NCI-H2196 treated with DMSO at 0.1 percent for 48 hours (cell line): ENCODE data around the gene KCNK6.

Experiments
- DNase-seq: peaks from one replicate; lab custom pipeline; 2025; ENCODE audit not compliant: unreplicated experiment; lab: John Stamatoyannopoulos, UW

KCNK6 gene

DNA sequence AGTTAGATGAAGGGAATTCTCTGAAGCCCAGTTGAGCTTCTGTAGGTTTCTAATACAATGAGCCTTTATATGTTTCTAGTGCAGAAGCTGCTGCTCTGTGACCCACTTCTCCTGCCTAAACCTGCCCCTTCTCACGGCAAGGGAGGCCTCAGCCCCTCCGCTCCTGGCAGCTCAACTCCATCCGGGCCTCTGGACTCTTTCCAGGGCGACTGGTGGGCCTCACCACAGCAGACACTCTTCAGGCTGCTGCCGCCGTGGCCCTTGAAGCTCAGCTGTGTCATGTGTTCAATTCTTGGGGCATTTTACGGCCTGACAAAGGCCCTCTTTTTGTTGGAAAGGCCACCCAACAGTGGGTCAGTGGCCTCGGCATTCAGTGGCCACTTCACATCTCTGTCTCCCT is 25.6 kb upstream of the KCNK6 start:
- no peak for DNase-seq

DNA sequence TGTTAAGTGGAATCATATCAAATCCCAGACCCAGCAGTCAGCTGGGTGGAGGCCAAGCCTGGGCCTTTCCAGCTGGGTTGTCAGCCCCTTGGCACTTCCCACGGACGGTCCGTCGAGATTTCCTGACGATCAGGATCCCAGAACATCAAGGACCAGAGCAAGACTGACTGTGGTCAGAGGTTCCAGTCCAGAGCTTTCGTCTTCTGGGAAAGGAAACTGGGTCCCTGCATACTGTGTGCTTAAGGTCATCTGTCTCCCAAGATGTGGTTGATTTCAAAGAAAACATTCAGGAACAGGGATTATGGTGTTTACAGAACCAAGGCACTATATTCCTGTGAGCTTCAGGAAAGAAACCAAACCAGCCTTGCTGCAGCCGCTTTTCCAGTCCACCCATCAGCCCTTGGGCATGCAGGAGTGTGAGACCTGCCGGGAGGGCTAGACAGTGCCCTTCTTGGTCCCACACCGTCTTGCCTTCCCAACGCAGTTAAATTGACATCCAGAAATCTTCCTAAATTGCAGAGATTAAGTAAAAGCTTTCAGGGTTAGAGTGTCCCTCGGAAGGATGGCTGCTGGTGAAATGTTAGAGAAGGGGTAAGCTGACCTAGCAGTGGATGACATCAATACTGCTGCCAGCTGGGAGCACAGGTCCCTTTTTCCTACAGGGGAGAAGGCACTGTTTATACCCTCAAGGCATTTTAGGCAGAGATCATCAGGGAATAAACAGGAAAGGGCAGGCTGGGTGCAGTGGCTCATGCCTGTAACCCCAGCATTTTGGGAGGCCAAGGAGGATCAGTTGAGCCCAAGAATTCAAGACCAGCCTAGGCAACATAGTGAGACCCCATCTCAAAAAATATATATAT is 20.6 kb upstream of the KCNK6 start:
- DNase-seq: no peak

- no peak for DNase-seq
Measured at GRCh38 chr19:38303517-38304351, 15.9 kb upstream of the KCNK6 start, which contains the start of gene C19orf33. C19orf33 (plus strand) TSS chr19:38304251; CDS start chr19:38304262, 11 bp downstream.

DNA sequence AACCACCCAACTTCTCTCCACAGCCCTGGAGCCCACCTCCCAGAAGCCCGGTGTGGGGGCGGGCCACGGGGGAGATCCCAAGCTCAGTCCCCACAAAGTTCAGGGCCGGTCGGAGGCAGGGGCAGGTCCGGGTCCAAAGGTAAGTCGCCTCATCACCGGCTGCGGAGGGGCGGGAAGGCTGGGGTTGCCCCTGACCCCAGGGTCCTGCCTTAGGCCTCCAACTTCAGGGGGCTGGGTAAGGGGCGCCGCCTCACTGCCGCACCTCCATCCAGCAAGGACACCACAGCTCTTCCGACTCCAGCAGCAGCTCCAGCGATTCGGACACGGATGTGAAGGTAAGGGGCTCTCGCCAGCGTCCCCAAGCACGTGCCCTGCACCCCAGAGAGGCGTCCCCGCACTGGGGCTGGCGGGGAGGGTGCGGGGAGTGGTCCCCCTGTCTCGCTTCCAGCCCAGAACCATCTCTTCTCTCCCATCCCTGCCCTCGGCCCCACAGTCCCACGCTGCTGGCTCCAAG is 15.2 kb upstream of the KCNK6 start:
- no peak for DNase-seq

- DNase-seq: peak; percentile 73
Measured at GRCh38 chr19:38304866-38305429, 14.7 kb upstream of the KCNK6 start.

GRCh38 chr19:38306236-38306635 is 13.4 kb upstream of the KCNK6 start:
- DNase-seq: no peak

- no peak for DNase-seq
Measured at GRCh38 chr19:38307076-38307475, 12.6 kb upstream of the KCNK6 start.

- DNase-seq: no peak
Measured at GRCh38 chr19:38307597-38307996, 12.0 kb upstream of the KCNK6 start.

- DNase-seq: no peak
Measured at GRCh38 chr19:38308006-38308766, 11.5 kb upstream of the KCNK6 start.

- no peak for DNase-seq
Measured at GRCh38 chr19:38308926-38309614, 10.6 kb upstream of the KCNK6 start.

- DNase-seq: no peak
Measured at GRCh38 chr19:38309615-38310278, 9.9 kb upstream of the KCNK6 start.

- DNase-seq: no peak
Measured at GRCh38 chr19:38310279-38310670, 9.4 kb upstream of the KCNK6 start.

DNA sequence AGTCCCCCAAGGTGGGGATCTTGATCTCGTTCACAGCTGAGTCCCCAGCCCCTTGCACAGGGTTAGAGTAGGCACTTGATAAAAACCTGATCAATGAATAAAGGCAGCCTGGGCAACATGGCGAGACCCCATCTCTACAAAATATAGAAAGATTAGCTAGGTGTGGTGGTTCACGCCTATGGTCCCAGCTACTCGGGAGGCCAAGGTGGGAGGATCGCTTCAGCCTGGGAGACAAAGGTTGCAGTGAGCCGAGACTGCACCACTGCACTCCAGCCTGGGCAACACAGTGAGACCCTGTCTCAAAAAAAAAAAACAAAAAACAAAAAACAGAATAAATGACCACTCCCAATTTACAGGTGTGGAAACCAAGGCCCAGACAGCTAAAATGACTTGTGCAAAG is 8.7 kb upstream of the KCNK6 start:
- DNase-seq: no peak

- DNase-seq: peak; percentile 95
Measured at GRCh38 chr19:38315657-38316476, 3.8 kb upstream of the KCNK6 start, which contains the start of gene YIF1B. YIF1B (minus strand) TSS chr19:38315947; CDS start chr19:38315917, 30 bp downstream.

GRCh38 chr19:38316477-38317067 is 3.1 kb upstream of the KCNK6 start:
- no peak for DNase-seq

- DNase-seq: no peak
Measured at GRCh38 chr19:38317104-38317612, 2.5 kb upstream of the KCNK6 start.

GRCh38 chr19:38318660-38319059 is 985 bp upstream of the KCNK6 start:
- DNase-seq: no peak

GRCh38 chr19:38320969-38321339 is 1.3 kb downstream of the KCNK6 start:
- DNase-seq: no peak
